ENCODE measurements around the gene RPS6KA3. TPM values are rescaled to one million over a fixed set of nuclear protein-coding genes. Genes with fewer than 3 reads are reported as not detected.

RPS6KA3 gene
- total RNA-seq, 1 experiment from 2014 or later, result 9.2 TPM

DNA sequence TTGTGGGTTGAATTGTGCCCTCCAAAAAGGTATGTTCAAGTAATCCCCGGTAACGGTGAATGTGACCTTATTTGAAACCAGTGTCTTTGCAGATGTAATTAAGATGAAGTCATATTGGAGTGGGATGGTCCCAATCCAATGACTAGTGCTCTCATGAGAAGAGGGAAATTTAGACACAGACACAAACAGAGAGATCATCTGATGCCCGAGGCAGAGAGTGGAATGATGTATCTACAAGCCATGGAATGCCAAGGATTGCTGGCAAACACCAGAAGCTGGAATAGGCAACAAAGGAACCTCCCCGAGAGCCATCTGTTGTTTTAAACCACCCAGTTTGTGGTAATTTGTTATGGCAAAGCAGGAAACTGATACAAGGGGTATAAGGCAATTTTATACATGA is 35.1 kb downstream of the RPS6KA3 start:
- peaks cover 6 to 7% of the 10 kb centered on the region in 2 experiments for H3K4me1 Mint-ChIP-seq
- no peaks in the 10 kb centered on the region for H3K27me3 Mint-ChIP-seq (ENCODE audit: low read depth)
- H3K18ac ChIP-seq (ENCODE audit: insufficient read length, low read depth, low read length), result no peak overlapping the region
- no peak overlapping the region for H3K4me3 Mint-ChIP-seq
- H3K23me2 ChIP-seq (ENCODE audit: insufficient read length, low read depth, low read length, poor library complexity, severe bottlenecking), result no peaks in the 10 kb centered on the region
- H3K4me1 ChIP-seq (ENCODE audit: insufficient read depth, low read length), result no peaks in the 10 kb centered on the region; the same call in 1 of the 2 replicates
- no peak for TF ChIP-seq CTCF (conservative IDR thresholded peaks at IDR 0.05)
- H4K8ac ChIP-seq (replicated peaks; ENCODE audit: insufficient read length, low read depth, low read length), result no peak overlapping the region
- no peak overlapping the region for H2BK20ac ChIP-seq (ENCODE audit: low read depth, low read length, poor library complexity, severe bottlenecking)
- H3K56ac ChIP-seq (ENCODE audit: insufficient read length, low read depth, low read length), result no peak overlapping the region
- WGBS (ENCODE audit: extremely low coverage, insufficient read length, low lambda C conversion rate), result no CpG with 5 or more reads among the region's 4 CpGs
- no peak overlapping the region for H4K5ac ChIP-seq (ENCODE audit: insufficient read length, low read depth, low read length)
- H2BK5ac ChIP-seq (ENCODE audit: insufficient read length, low read length), result no peak overlapping the region
- H2BK15ac ChIP-seq (ENCODE audit: low read depth, low read length), result no peak overlapping the region
- H3K9ac ChIP-seq (ENCODE audit: extremely low read depth, insufficient read length, low read length), result no peak overlapping the region
- no peak overlapping the region for H4K91ac ChIP-seq (ENCODE audit: insufficient read length, low read depth, low read length)
- peaks cover 62 to 63% of the 10 kb centered on the region in 2 experiments for H3K9me3 Mint-ChIP-seq
- no peak overlapping the region for H2AK5ac ChIP-seq (ENCODE audit: insufficient read length, low read length)
- no peak overlapping the region for H2AFZ ChIP-seq (ENCODE audit: low read length)
- no peak overlapping the region for H3K4me2 ChIP-seq (ENCODE audit: insufficient read depth, insufficient read length, low read length)
- no peak overlapping the region for H3K27ac ChIP-seq (ENCODE audit: insufficient read length, low read depth, low read length)
- H3K14ac ChIP-seq (ENCODE audit: insufficient read depth, low read length), result no peak overlapping the region
- H3K9me3 ChIP-seq (ENCODE audit: control insufficient read depth, low read depth, low read length), result peaks cover 24% of the 10 kb centered on the region
- no peaks in the 10 kb centered on the region for H3K27me3 ChIP-seq (ENCODE audit: insufficient read depth, low read length)
- no peak overlapping the region for H2BK12ac ChIP-seq (ENCODE audit: insufficient read length, low read depth, low read length)
- no peak overlapping the region for H3K27ac Mint-ChIP-seq
- no peaks in the 10 kb centered on the region for H3K79me1 ChIP-seq (ENCODE audit: insufficient read depth, low read depth, low read length, poor library complexity, severe bottlenecking)
- H2BK120ac ChIP-seq (ENCODE audit: low read depth, low read length, poor library complexity, severe bottlenecking), result no peak overlapping the region
- no peaks in the 10 kb centered on the region for H3K79me2 ChIP-seq (ENCODE audit: insufficient read depth, low read length)
- no peaks in the 10 kb centered on the region for H4K20me1 ChIP-seq (ENCODE audit: control insufficient read depth, insufficient read depth, insufficient read length)
- no peak overlapping the region for H3K23ac ChIP-seq (ENCODE audit: insufficient read length, low read depth, low read length)
- H3K4ac ChIP-seq (ENCODE audit: low read depth, low read length), result no peak overlapping the region
- H3T11ph ChIP-seq (ENCODE audit: low read length), result no peak overlapping the region
- H3K36me3 Mint-ChIP-seq (ENCODE audit: insufficient read depth in 1 of 3, low read depth in 3 of 3), result peaks cover 17 to 42% (median 35%) of the 10 kb centered on the region in 3 experiments; a peak in 6 of 7 replicates
- DNase-seq, result no peak
